ENCODE results near the gene SMYD4. TPM values are rescaled to one million over a fixed set of nuclear protein-coding genes. Genes with fewer than 3 reads are reported as not detected.

The SMYD4 gene
- total RNA-seq: 5.1 and 7.0 TPM in 2 replicates

GRCh38 chr17:1829592-1830257, at the start of gene SMYD4, which contains the start of gene RPA1:
Gene SMYD4, minus strand, starts transcription at chr17:1829902. Its CDS starts 1,908 bp downstream, at chr17:1827994.
Gene RPA1, plus strand, starts transcription at chr17:1830005. Its CDS starts 89 bp downstream, at chr17:1830094.

GRCh38 chr17:1742371-1743087, 87.2 kb downstream of the SMYD4 start, which contains the start of gene SERPINF2:
Gene SERPINF2, plus strand, starts transcription at chr17:1742871. Its CDS starts 2,125 bp downstream, at chr17:1744996.

Other genes with a start within 250 kb of the SMYD4 start
- gene SLC43A2, start 201.1 kb downstream of the SMYD4 start, total RNA-seq: 6.5 and 10.4 TPM in 2 replicates
- 0.14 and 0.65 TPM in 2 replicates for gene SCARF1, start 184.2 kb downstream of the SMYD4 start, total RNA-seq
- 6.7 and 7.5 TPM in 2 replicates for gene RILP, start 180.0 kb downstream of the SMYD4 start, total RNA-seq
- gene PRPF8, start 145.0 kb downstream of the SMYD4 start, total RNA-seq: 63.4 and 72.8 TPM in 2 replicates
- 4.4 and 5.0 TPM in 2 replicates for gene TLCD2, start 119.5 kb downstream of the SMYD4 start, total RNA-seq
- 20.1 and 31.9 TPM in 2 replicates for gene WDR81, start 105.2 kb downstream of the SMYD4 start, total RNA-seq
- under 0.01 and 0.28 TPM in 2 replicates for gene SERPINF2, start 87.0 kb downstream of the SMYD4 start, total RNA-seq
- gene SERPINF1, start 67.8 kb downstream of the SMYD4 start, total RNA-seq: 104 and 114 TPM in 2 replicates
- gene RPA1, start 103 bp upstream of the SMYD4 start, total RNA-seq: 15.2 and 32.9 TPM in 2 replicates
- gene RTN4RL1, start 195.4 kb upstream of the SMYD4 start, total RNA-seq: under 0.01 and 0.09 TPM in 2 replicates
- 16.2 and 20.2 TPM in 2 replicates for gene DPH1, start 200.3 kb upstream of the SMYD4 start, total RNA-seq
- gene OVCA2, start 212.1 kb upstream of the SMYD4 start, total RNA-seq: 35.9 and 36.7 TPM in 2 replicates
- 20.5 and 27.2 TPM in 2 replicates for gene HIC1, start 225.2 kb upstream of the SMYD4 start, total RNA-seq

Measured in smooth muscle cell of bladder (primary cell).